Heart left ventricle (tissue), 13 donors: Measurements from ENCODE around the gene EMP2.

Source experiments
- POLR2A ChIP-seq, 2 donors: fragments of 450-650 bp; IDR thresholded peaks; one replicate each; pipeline ENCODE4 v1.6.1; 2017; ENCODE audit warnings: antibody characterized with exemption in 2 of 2, mild to moderate bottlenecking in 2 of 2, moderate library complexity in 2 of 2
- TF ChIP-seq, protein P1 (sequence below), 12 donors: fragments of 200-600 bp; sonication (generic) in 4 of 12; IDR thresholded peaks; one replicate each; pipeline versions ENCODE4 v1.5.0 to v1.8.0; 2018 to 2022; ENCODE audit warnings: antibody characterized with exemption in 12 of 12, mild to moderate bottlenecking in 5 of 12
- donor health status: ischemic (EF 13 %, LVEDD 7.1; RV severe dilation, severe dysfunction).
- donor health status: DM: no; HTN: yes; CAD: no.
- donor health status: DM: no; HTN: no; CAD: no.
- donor health status: ischemic (EF 25% LVEDD 6.9; RV normal size, moderate dysfunction).
- donor health status: ischemic (EF 25% LVEDD 5.7; RV mildly dilated, moderate dysfunction).
- donor health status: ischemic (EF 35%, LVEDD 5.7; RV mildly dilated, moderate dysfunction).
- donor health status: nonischemic (EF 11% LVEDD 7.7; RV severe dilation, severe dysfunction).
- donor health status: DM: yes; HTN: yes; CAD: no.
- donor health status: PGD.
- donor health status: ischemic (EF 29% LVEDD 5.4; RV normal size, mild dysfunction).
- donor health status: nonischemic (EF 23%, LVEDD 6.1; RV moderate dilation, normal function).

DNA sequence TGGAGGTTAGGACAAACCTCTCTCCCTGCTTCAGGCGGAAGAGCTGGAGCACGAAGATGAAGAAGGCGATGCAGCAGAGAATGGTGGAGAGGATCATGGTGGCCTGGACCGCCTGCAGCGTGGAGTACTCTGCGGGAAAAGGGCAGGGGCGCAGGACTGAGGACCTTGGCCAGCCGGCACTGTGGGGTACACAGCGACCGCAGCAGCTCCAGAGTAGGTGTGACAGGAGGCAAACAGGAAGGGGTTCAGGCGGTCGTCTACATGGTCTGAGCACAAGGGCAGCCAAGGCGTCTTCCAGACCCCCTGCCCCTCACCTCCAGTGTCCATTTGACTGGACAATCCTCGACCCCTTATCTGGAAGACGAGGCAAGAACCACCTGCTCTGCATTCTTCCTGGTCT, 42.5 kb downstream of the EMP2 start:
- TF ChIP-seq, protein P1, sequence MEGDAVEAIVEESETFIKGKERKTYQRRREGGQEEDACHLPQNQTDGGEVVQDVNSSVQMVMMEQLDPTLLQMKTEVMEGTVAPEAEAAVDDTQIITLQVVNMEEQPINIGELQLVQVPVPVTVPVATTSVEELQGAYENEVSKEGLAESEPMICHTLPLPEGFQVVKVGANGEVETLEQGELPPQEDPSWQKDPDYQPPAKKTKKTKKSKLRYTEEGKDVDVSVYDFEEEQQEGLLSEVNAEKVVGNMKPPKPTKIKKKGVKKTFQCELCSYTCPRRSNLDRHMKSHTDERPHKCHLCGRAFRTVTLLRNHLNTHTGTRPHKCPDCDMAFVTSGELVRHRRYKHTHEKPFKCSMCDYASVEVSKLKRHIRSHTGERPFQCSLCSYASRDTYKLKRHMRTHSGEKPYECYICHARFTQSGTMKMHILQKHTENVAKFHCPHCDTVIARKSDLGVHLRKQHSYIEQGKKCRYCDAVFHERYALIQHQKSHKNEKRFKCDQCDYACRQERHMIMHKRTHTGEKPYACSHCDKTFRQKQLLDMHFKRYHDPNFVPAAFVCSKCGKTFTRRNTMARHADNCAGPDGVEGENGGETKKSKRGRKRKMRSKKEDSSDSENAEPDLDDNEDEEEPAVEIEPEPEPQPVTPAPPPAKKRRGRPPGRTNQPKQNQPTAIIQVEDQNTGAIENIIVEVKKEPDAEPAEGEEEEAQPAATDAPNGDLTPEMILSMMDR (IDR thresholded peaks at IDR 0.05): no peak
- no peak for TF ChIP-seq POLR2A (IDR thresholded peaks at IDR 0.05)
